GM20000 (cell line): Measurements from ENCODE around the gene CCNI.

Source experiments
- DNase-seq: peaks from one replicate; pipeline ENCODE4 v3.0.0; 2012; ENCODE audit warnings: low spot score
- TF ChIP-seq, protein P1 (sequence below): IDR thresholded peaks from 2 replicates; pipeline ENCODE4 v1.5.1; 2012; ENCODE audit warnings: mild to moderate bottlenecking, control low read depth; ENCODE audit errors: extremely low read depth, missing control alignments

The CCNI gene

DNA sequence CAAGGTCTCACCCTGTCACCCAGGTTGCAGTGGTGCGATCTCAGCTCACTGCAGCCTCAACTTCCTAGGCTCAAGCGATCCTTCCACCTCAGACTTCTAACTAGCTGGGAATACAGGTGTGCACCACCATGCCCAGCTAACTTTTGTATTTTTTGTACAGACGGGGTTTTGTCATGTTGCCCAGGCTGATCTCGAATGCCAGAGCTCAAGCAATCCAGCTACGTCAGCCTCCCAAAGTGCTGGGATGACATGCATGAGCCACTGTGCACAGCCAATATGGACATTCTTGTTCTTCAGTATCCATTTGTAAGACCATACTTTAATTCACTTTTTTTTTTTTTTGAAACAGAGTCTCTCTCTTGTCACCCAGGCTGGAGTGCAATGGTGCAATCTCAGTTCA lies 3.5 kb upstream of the CCNI start:
- TF ChIP-seq, protein P1, sequence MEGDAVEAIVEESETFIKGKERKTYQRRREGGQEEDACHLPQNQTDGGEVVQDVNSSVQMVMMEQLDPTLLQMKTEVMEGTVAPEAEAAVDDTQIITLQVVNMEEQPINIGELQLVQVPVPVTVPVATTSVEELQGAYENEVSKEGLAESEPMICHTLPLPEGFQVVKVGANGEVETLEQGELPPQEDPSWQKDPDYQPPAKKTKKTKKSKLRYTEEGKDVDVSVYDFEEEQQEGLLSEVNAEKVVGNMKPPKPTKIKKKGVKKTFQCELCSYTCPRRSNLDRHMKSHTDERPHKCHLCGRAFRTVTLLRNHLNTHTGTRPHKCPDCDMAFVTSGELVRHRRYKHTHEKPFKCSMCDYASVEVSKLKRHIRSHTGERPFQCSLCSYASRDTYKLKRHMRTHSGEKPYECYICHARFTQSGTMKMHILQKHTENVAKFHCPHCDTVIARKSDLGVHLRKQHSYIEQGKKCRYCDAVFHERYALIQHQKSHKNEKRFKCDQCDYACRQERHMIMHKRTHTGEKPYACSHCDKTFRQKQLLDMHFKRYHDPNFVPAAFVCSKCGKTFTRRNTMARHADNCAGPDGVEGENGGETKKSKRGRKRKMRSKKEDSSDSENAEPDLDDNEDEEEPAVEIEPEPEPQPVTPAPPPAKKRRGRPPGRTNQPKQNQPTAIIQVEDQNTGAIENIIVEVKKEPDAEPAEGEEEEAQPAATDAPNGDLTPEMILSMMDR, result no peak
- no peak for DNase-seq

DNA sequence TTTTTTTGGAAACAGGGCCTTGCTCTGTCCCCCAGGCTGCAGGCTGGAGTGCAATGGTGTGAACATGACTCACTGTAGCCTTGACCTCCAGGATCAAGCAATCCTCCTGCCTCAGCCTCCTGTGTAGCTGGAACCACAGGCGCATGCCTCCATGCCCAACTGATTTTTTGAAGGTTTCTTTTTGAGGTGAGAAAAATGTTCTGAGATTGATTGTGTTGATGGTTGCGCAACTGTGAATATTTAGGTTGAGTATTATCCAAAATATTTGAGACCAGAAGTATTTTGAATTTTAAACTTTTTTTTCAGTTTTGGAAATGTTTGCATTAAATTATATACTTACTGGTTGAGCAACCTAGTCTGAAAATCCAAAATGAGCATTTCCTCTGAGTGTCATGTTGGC lies 2.6 kb upstream of the CCNI start:
- TF ChIP-seq, protein P1, result no peak
- no peak for DNase-seq

GRCh38 chr4:77076889-77077635 lies 1.3 kb upstream of the CCNI start:
- TF ChIP-seq, protein P1, result no peak
- no peak for DNase-seq

GRCh38 chr4:77074981-77075855 lies 571 bp downstream of the CCNI start:
- DNase-seq, result peak; percentile 87
- TF ChIP-seq, protein P1, result no peak

GRCh38 chr4:77074381-77074831 lies 1.4 kb downstream of the CCNI start:
- TF ChIP-seq, protein P1, result no peak
- DNase-seq, result no peak

DNA sequence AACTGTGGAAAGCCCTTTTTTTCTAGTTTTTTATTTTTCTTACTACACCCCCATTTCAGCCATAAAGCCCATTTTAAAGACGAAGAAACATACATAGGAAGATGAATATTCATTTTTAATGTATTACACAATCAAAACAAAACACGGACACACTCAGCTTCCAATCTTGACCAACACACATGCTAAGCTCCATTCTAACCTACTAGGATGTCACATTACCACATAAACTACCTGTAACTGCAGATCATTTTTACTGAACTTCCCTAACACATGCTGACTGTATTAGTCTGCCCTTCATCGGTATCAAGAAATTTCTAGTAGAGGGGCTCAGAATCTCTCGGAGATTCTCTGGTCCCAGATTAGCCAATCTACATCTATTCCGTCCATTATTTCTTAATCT lies 1.8 kb downstream of the CCNI start:
- no peak for DNase-seq
- TF ChIP-seq, protein P1, result no peak
